GM21423 (cell line): ENCODE data around the gene CEP164.

Experiments
- ATAC-seq: cut with Tn5 transposase; IDR thresholded peaks from one replicate; pipeline ENCODE4 v1.9.1; 2021; ENCODE audit warnings: mild to moderate bottlenecking, moderate library complexity; ENCODE audit not compliant: unreplicated experiment

The CEP164 gene

GRCh38 chr11:117327567-117328374 is at the start of gene CEP164:
TSS of gene CEP164 (plus strand) at chr11:117327854. CDS start at chr11:117338587, 10,733 bp downstream.
- peak; percentile 95 for ATAC-seq

GRCh38 chr11:117278347-117278746 is 49.3 kb upstream of the CEP164 start:
- ATAC-seq = no peak

DNA sequence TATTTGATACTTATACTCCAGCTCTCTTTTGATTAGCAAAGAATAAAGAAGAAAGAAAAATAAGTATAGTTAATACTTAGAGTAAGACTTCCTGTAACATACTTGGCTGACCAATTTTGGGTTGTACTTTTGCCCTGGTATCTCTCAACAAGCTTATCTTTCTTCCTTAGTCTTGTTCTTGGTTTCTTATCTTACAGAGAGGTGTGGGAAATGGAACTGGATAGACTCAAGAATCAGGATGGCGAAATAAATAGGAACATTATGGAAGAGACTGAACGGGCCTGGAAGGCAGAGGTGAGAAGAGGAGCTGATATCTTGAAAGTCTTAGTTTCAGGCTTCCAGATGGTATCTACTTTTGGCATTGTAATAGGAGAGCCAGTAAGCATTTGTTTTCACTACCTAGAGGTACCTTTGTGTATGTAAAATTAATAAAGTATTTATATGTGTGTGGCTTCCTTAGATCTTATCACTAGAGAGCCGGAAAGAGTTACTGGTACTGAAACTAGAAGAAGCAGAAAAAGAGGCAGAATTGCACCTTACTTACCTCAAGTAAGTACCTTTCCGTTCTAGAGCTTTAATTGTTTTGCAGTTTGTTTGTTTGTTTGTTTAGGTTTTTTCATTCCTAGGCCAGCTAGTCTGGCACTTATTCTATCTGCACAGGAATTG is 47.8 kb upstream of the CEP164 start:
- ATAC-seq = no peak

DNA sequence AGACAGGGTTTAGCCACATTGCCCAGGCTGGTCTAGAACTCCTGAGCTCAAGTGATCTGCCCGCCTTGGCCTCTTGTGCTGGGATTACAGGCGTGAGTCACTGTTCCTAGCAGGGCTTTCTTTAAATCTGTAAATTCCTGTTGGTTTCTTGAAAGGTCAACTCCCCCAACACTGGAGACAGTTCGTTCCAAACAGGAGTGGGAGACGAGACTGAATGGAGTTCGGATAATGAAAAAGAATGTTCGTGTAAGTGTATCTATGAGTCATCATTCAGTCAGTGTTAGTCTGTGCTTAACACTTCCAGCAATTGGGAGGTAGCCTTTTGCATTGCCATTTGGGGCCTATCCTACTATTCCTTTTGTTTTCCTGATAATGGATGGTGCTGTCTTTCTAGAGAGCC is 46.5 kb upstream of the CEP164 start:
- ATAC-seq = no peak

GRCh38 chr11:117281869-117282268 is 45.8 kb upstream of the CEP164 start:
- no peak for ATAC-seq

GRCh38 chr11:117282956-117283355 is 44.7 kb upstream of the CEP164 start:
- no peak for ATAC-seq

- ATAC-seq = no peak
Observed at GRCh38 chr11:117284053-117284452, 43.6 kb upstream of the CEP164 start.

- ATAC-seq = no peak
Observed at GRCh38 chr11:117286588-117286987, 41.1 kb upstream of the CEP164 start.

GRCh38 chr11:117287668-117288067 is 40.0 kb upstream of the CEP164 start:
- no peak for ATAC-seq

DNA sequence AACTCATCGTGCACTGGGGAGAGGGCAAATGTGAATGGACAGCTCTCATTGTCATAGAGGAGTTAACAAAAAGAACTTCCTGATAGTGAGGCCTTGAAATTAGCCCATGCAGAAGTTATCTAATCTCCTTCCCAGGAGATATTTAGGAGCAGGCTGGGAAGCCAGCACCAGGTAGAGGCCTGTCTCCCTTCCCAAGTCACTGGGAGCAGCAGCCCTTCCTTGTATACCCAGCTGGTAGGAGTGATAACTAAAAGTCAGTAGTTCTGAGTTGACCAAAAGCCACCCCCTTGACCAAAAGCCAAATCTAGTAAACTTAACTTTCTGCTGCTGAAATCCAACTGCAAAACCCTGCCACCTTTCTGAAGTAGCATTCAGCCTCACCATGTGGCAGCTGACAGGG is 37.9 kb upstream of the CEP164 start:
- ATAC-seq = no peak

GRCh38 chr11:117290809-117291396 is 36.8 kb upstream of the CEP164 start, which contains the start of gene BACE1-AS:
TSS of gene BACE1-AS (plus strand) at chr11:117291346.
- ATAC-seq = no peak

DNA sequence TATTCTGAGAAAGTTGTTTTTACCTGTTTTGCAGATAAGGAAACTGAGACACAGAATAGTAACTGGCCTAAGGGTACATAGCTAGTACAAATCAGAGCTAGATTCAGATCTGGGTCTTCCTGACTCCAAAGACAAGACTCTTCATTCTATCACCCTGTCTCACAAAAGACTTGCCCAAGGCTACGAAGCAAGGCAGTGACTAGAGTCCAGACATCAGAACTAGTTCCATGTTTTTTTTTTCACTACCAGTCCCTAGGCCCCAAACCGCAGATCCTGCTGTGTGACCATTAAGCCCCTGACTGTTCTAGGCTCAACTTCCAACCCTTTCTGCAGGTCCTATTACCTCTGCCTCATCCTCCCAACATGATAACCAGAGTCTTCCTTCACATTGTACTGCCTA is 35.0 kb upstream of the CEP164 start:
- ATAC-seq = no peak

DNA sequence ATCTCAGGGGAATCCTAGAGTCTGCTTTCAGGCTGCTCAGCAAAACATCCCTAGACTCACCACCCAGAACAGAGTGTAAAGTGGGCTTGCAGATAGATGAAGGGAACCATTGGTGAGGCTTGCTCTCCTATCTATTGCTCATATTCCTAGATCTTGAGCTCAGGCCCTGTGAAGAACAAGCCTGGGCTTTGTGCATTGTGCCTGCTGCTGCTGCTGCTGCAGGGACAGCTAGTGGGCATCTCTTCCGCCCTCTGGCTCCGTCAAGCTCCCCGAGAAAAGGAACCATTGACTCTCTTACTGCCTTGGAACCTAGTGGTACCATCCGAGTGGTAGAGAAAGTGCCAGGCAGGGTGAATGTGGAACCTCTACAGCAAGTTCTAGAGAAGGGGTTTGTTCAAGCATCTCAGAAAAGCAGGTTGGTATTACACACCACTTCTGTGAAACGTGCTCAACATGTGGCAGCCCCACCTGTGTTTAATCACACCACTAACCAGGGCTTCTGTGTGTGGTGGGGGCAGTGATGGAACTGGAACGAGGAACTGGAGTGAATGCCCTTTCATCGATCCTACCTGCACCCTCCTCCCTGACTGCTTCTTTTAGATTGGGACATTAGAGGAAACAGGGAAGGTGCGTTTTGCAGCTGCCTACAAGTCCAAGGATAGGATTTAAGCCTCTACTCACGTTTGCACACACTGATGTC is 32.1 kb upstream of the CEP164 start:
- no peak for ATAC-seq

DNA sequence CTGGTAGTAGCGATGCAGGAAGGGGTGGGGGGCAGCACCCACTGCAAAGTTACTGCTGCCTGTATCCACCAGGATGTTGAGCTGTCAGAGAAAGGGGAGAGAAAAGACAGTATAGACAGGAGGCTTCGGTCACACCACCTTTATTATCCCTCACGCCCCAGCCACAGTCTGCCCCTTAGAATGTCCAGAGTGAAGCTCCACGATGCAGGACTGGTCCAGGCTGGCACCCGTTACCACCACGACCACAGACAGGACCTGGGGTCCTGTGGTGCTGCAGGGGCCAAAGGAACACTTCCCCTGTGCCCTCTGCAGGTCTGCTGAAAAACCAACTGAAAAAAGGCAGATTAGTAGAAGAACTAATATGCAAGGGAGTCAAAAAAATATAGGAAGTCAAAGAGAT is 30.8 kb upstream of the CEP164 start:
- no peak for ATAC-seq

DNA sequence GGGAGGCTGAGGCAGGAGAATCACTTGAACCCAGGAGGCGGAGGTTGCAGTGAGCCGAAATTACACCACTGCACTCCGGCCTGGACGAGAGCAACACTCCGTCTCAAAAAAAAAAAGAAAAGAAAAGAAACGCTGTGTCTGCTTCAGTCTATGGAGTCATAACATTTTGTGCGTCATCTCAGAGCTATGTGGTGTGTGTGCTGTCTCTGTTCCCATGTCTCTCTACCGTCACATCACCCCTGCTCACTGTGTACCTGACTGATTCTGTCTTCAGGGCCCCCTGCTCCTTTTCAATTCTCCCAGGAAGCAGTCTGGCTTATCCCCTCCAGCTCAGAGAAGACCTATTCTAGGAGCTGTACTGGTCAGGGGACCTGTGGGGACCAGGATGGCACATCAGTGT is 29.5 kb upstream of the CEP164 start:
- ATAC-seq = no peak

DNA sequence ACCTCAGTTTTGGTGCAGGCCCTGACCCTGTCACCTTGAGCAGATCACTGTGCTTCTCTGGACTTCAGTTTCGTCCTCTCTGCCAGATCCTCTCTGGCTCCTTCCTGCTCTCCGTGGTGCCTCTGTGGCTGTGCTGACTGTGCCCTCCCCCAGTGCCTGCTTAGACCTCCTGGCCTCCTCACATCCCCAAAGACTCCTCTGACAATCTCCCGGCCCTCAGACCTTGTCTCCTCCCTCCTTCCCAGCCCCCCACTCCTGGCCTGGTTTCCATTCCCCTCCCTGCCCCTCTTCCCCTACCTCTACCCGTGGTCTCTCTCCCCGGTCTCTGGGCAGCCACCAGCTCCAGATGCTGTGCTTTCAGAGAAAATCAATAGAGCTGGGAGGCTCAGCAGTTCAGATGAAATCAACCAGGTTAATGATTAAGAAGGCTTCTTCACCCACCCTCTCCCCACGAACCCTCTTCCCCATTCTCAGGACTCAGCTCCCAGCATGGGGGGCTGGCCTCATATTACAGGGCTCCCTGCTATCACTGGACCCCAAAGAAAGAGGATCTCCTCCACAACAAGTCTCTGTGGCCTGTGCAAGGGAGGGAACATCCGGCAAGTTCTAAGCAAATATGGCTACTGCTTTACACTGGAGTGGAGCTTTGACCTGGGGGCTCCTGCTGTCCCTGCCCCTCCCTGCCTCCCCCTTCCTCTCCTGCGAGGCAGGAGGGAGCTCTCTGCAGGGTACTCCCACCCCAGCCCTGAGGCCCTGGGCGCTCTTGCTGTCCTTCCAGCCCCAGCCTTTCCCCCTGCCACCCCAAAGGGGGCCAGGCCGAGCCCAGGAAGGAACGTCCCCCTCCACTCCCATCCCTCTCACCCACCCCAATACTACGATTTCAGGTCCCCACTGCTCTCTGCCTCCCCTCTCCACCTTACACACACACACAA is 28.0 kb upstream of the CEP164 start:
- no peak for ATAC-seq

DNA sequence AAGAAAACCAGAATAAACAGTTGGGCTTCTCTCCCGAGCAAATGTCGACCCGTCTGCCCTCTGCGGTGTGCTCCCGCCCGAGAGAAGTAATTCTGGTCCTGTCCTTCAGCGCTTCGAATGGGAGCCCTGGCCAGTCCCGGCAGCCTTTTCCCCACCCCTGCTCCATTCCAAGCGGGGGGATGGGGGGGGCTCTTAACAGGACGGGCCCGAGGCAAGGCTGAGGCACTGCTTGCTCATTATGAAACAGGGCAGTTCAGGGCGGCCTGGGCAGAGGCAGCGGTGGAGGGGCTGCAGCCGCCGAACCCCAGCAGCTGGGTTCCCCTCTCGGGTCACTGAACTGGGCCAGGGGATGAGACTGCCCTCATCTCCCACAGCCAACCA is 27.4 kb upstream of the CEP164 start:
- no peak for ATAC-seq

GRCh38 chr11:117300773-117301172 is 26.9 kb upstream of the CEP164 start:
- ATAC-seq = no peak

DNA sequence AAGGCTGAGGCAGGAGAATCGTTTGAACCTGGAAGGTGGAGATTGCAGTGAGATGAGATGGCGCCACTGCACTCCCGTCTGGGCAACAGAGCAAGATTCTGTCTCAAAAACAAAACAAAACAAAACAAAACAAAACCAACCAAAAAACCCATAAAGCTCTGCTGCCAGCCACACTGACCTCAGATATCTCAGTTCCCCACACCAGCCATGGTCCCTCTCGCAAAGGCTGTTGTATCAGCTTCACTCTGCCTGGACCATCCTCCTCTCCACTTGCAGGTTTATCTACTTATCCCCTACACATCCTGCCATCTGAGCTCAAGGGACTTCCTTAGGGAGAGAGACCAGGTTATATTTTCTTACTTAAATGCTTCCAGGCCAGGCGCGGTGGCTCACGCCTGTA is 25.4 kb upstream of the CEP164 start:
- no peak for ATAC-seq

GRCh38 chr11:117303101-117303500 is 24.6 kb upstream of the CEP164 start:
- no peak for ATAC-seq
